MCF 10A (cell line): ENCODE results near the gene MAP2K7. TPM values are rescaled to one million over a fixed set of nuclear protein-coding genes. Genes with fewer than 3 reads are reported as not detected.
"Not testable (repeated sequence)": the region's sequence is repeated elsewhere in the genome, so short reads cannot be mapped to it uniquely, and the experiment has no call there.

Experiments used
- BruUV-seq: library from RNA; stranded (reverse); fragments of 400-500 nt; replicated peaks from 2 replicates; lab custom pipeline; 2021; lab: Mats Ljungman, UMichigan
- CTCF ChIA-PET: fragments of 300-600 bp; sonication (Branson Sonifier 250); formaldehyde crosslinking; extraction: SDS; loops from one replicate; lab custom pipeline; 2021; ENCODE audit warnings: antibody characterized with exemption, inconsistent platforms; lab: Yijun Ruan, JAX
- POLR2A ChIA-PET: fragments of 300-600, 350-650 bp; sonication (Branson Sonifier 250); formaldehyde crosslinking; extraction: SDS; loops from one replicate; lab custom pipeline; 2020; ENCODE audit warnings: antibody characterized with exemption, inconsistent platforms; lab: Yijun Ruan, JAX
- DNase-seq: peaks from one replicate; pipeline ENCODE4 v3.0.0-alpha.2; 2018; ENCODE audit not compliant: unreplicated experiment
- H3K27ac Mint-ChIP-seq: one replicate; pipeline ENCODE4 v1.8.0; 2022; ENCODE audit warnings: mild to moderate bottlenecking, low read depth, mixed read lengths; ENCODE audit not compliant: unreplicated experiment
- H3K27me3 Mint-ChIP-seq: one replicate; pipeline ENCODE4 v1.8.0; 2022; ENCODE audit warnings: mixed read lengths; ENCODE audit not compliant: insufficient read depth, unreplicated experiment
- H3K36me3 Mint-ChIP-seq: one replicate; pipeline ENCODE4 v1.8.0; 2022; ENCODE audit warnings: mild to moderate bottlenecking, moderate library complexity, mixed read lengths; ENCODE audit not compliant: insufficient read depth, unreplicated experiment
- H3K4me1 Mint-ChIP-seq: one replicate; pipeline ENCODE4 v1.8.0; 2022; ENCODE audit warnings: mixed read lengths; ENCODE audit not compliant: insufficient read depth, unreplicated experiment
- H3K4me3 Mint-ChIP-seq: one replicate; pipeline ENCODE4 v1.8.0; 2022; ENCODE audit warnings: mild to moderate bottlenecking, moderate library complexity, mixed read lengths; ENCODE audit not compliant: unreplicated experiment
- H3K9me3 Mint-ChIP-seq: one replicate; pipeline ENCODE4 v1.8.0; 2022; ENCODE audit warnings: mixed read lengths; ENCODE audit not compliant: unreplicated experiment
- CTCF ChIP-seq: fragments of 200-600 bp; IDR thresholded peaks from one replicate; pipeline ENCODE4 v1.8.0; 2022; ENCODE audit warnings: antibody characterized with exemption, mild to moderate bottlenecking; ENCODE audit not compliant: unreplicated experiment
- intact Hi-C: fragments of 100-400 bp; cut with micrococcal nuclease; formaldehyde crosslinking; loops from 2 replicates; pipeline ENCODE4 v1.14.1; 2022
- total RNA-seq: library from RNA; stranded (reverse); gene quantifications from 2 replicates; pipeline ENCODE4 v1.2.3, GENCODE V29; 2022

MAP2K7 gene
- total RNA-seq, 1 experiment from 2014 or later, result 36.3 TPM

- Mint-ChIP-seq H3K27me3 (no peaks in the 10 kb centered on the region), H3K9me3 (no peaks in the 10 kb centered on the region), H3K36me3 (no peaks in the 10 kb centered on the region), H3K4me3 (peak within 1 kb of the TSS; percentile 72), H3K4me1 (peaks cover 6% of the 10 kb centered on the region), H3K27ac (no peak within 1 kb of the TSS)
- ChIA-PET POLR2A (interaction anchor here (0.6 to 4.1 kb wide), 8 partner anchors 9 to 41 kb away, joined by 3 to 53 read pairs (median 6); partner anchors contain the start of gene MAP2K7), CTCF (interaction anchor here (0.5 to 2.1 kb wide), 5 partner anchors 16 to 337 kb away, joined by 3 to 8 read pairs (median 3); partner anchors contain the start of gene MAP2K7)
- intact Hi-C loops, result no loop called here
- no TSS peak for BruUV-seq
- no peak for TF ChIP-seq CTCF
- DNase-seq, result peak; percentile 83
Measured at GRCh38 chr19:7888145-7888825, 15.4 kb upstream of the MAP2K7 start, which contains the start of gene LRRC8E. Gene LRRC8E (plus strand): TSS chr19:7888510. CDS start chr19:7895604, 7,094 bp downstream.

- Mint-ChIP-seq H3K4me1 (peaks cover 6% of the 10 kb centered on the region), H3K4me3 (peak overlapping the region; percentile 72), H3K36me3 (no peaks in the 10 kb centered on the region), H3K27ac (no peak overlapping the region), H3K27me3 (no peaks in the 10 kb centered on the region), H3K9me3 (no peaks in the 10 kb centered on the region)
- CTCF ChIA-PET, result interaction anchor here (0.5 to 2.1 kb wide), 5 partner anchors 15 to 362 kb away, joined by 3 to 8 read pairs (median 3); partner anchors contain the start of gene MAP2K7
- POLR2A ChIA-PET, result interaction anchor here (0.7 to 4.1 kb wide), 6 partner anchors 8 to 40 kb away, joined by 3 to 53 read pairs (median 7); partner anchors contain the start of gene MAP2K7
- intact Hi-C loops, result no loop called here
- no peak for DNase-seq
- no peak for TF ChIP-seq CTCF
- BruUV-seq, result TSS peak; percentile 75
Measured at GRCh38 chr19:7888826-7889217, 14.9 kb upstream of the MAP2K7 start.

- BruUV-seq, H3K27me3 Mint-ChIP-seq, H3K4me3 Mint-ChIP-seq, H3K9me3 Mint-ChIP-seq, intact Hi-C loops: not testable (repeated sequence)
- Mint-ChIP-seq H3K4me1 (peaks cover 12% of the 10 kb centered on the region), H3K27ac (peak overlapping the region; percentile 39), H3K36me3 (peaks cover 11% of the 10 kb centered on the region)
- DNase-seq, result peak; percentile 71
- ChIA-PET CTCF (interaction anchor here (0.6 to 0.7 kb wide), 3 partner anchors 10 to 231 kb away, joined by 3 to 4 read pairs (median 3); partner anchors contain the start of gene MAP2K7), POLR2A (interaction anchor here (1.7 kb wide), 1 partner anchor 24 kb away, joined by 5 read pairs; no protein-coding TSS in a partner anchor)
Measured at GRCh38 chr19:7893362-7894101, 10.1 kb upstream of the MAP2K7 start.

- peak; percentile 47 for DNase-seq
- Mint-ChIP-seq H3K27ac (peak overlapping the region; percentile 42), H3K9me3 (no peaks in the 10 kb centered on the region), H3K36me3 (peaks cover 17% of the 10 kb centered on the region), H3K4me1 (peaks cover 12% of the 10 kb centered on the region), H3K4me3 (peak overlapping the region; percentile 23), H3K27me3 (no peaks in the 10 kb centered on the region)
- POLR2A ChIA-PET, result interaction anchor here (0.7 kb wide), 1 partner anchor 34 kb away, joined by 3 read pairs; no protein-coding TSS in a partner anchor
- intact Hi-C loops, result no loop called here
- BruUV-seq, result no TSS peak
- no peak for TF ChIP-seq CTCF
- CTCF ChIA-PET, result interaction anchor here (1.3 kb wide), 1 partner anchor 25 kb away, joined by 3 read pairs; no protein-coding TSS in a partner anchor
Measured at GRCh38 chr19:7894612-7895309, 8.9 kb upstream of the MAP2K7 start.
